Measurements from ENCODE around the gene RPE. TPM values are rescaled to one million over a fixed set of nuclear protein-coding genes. Genes with fewer than 3 reads are reported as not detected.

The RPE gene
- polyA plus RNA-seq, 1 experiment: 73.3 TPM

- H3K4me3 ChIP-seq (ENCODE audit: low read depth, low read length): no peak overlapping the region
- ChIA-PET POLR2A (no interaction called here), CTCF (no interaction called here)
- no peaks in the 10 kb centered on the region for H3K27me3 ChIP-seq (ENCODE audit: control insufficient read depth, insufficient read depth, low read length)
- no peak for DNase-seq (ENCODE audit: low read depth, low spot score)
- H3K9me3 ChIP-seq (ENCODE audit: control insufficient read depth, insufficient read depth, low read length): no peaks in the 10 kb centered on the region
- no peak for TF ChIP-seq CTCF (IDR thresholded peaks at IDR 0.05; ENCODE audit: low read depth, low read length)
- H3K27ac ChIP-seq (ENCODE audit: low read depth, low read length): no peak overlapping the region
These were observed 44.5 kb downstream of the RPE start for GRCh38 chr2:210046851-210047500.

GRCh38 chr2:210049831-210050230 is 47.4 kb downstream of the RPE start:
- POLR2A ChIA-PET: no interaction called here

GRCh38 chr2:210050885-210051284 is 48.4 kb downstream of the RPE start:
- no peak overlapping the region for H3K4me3 ChIP-seq (ENCODE audit: low read depth, low read length)
- POLR2A ChIA-PET: no interaction called here
- H3K9me3 ChIP-seq (ENCODE audit: control insufficient read depth, insufficient read depth, low read length): no peaks in the 10 kb centered on the region
- no peak overlapping the region for H3K27ac ChIP-seq (ENCODE audit: low read depth, low read length)
- TF ChIP-seq CTCF (IDR thresholded peaks at IDR 0.05; ENCODE audit: low read depth, low read length): no peak
- CTCF ChIA-PET: interaction anchor here (0.6 to 1.7 kb wide), 4 partner anchors 10 to 163 kb away, joined by 3 to 4 read pairs (median 3); no protein-coding TSS in a partner anchor
- no peaks in the 10 kb centered on the region for H3K27me3 ChIP-seq (ENCODE audit: control insufficient read depth, insufficient read depth, low read length)
- no peak for DNase-seq (ENCODE audit: low read depth, low spot score)

More at GRCh38 chr2:210049831-210050230, 47.4 kb downstream of the RPE start:
- no peak for TF ChIP-seq CTCF (IDR thresholded peaks at IDR 0.05; ENCODE audit: low read depth, low read length)
- Histone ChIP-seq H3K9me3 (ENCODE audit: control insufficient read depth, insufficient read depth, low read length) (no peaks in the 10 kb centered on the region), H3K27ac (ENCODE audit: low read depth, low read length) (no peak overlapping the region), H3K4me3 (ENCODE audit: low read depth, low read length) (no peak overlapping the region), H3K27me3 (ENCODE audit: control insufficient read depth, insufficient read depth, low read length) (no peaks in the 10 kb centered on the region)
- DNase-seq (ENCODE audit: low read depth, low spot score): no peak
- CTCF ChIA-PET: interaction anchor here (0.6 to 1.7 kb wide), 2 partner anchors 145 to 631 kb away, joined by 3 to 6 read pairs; no protein-coding TSS in a partner anchor

- no peak for DNase-seq (ENCODE audit: low read depth, low spot score)
- POLR2A ChIA-PET: no interaction called here
- H3K9me3 ChIP-seq (ENCODE audit: control insufficient read depth, insufficient read depth, low read length): no peaks in the 10 kb centered on the region
- H3K27me3 ChIP-seq (ENCODE audit: control insufficient read depth, insufficient read depth, low read length): no peaks in the 10 kb centered on the region
- no peak for TF ChIP-seq CTCF (IDR thresholded peaks at IDR 0.05; ENCODE audit: low read depth, low read length)
- no peak overlapping the region for H3K27ac ChIP-seq (ENCODE audit: low read depth, low read length)
- CTCF ChIA-PET: no interaction called here
- no peak overlapping the region for H3K4me3 ChIP-seq (ENCODE audit: low read depth, low read length)
These were observed 52.3 kb downstream of the RPE start for GRCh38 chr2:210054696-210055095.

- no peak for TF ChIP-seq CTCF (IDR thresholded peaks at IDR 0.05; ENCODE audit: low read depth, low read length)
- H3K9me3 ChIP-seq (ENCODE audit: control insufficient read depth, insufficient read depth, low read length): no peaks in the 10 kb centered on the region
- DNase-seq (ENCODE audit: low read depth, low spot score): no peak
- CTCF ChIA-PET: no interaction called here
- H3K27me3 ChIP-seq (ENCODE audit: control insufficient read depth, insufficient read depth, low read length): no peaks in the 10 kb centered on the region
- H3K27ac ChIP-seq (ENCODE audit: low read depth, low read length): no peak overlapping the region
- H3K4me3 ChIP-seq (ENCODE audit: low read depth, low read length): no peak overlapping the region
- POLR2A ChIA-PET: no interaction called here
These were observed 53.4 kb downstream of the RPE start for GRCh38 chr2:210055825-210056224.

All from AG04450 (cell line).